H9 (cell line): ENCODE results near the gene UNC45A. TPM values are rescaled to one million over a fixed set of nuclear protein-coding genes. Genes with fewer than 3 reads are reported as not detected.

Source experiments
- DNase-seq: peaks from one replicate; pipeline ENCODE4 v3.0.0-alpha.2; 2017
- H2AFZ ChIP-seq: one replicate; pipeline ENCODE4 v1.6.1; 2013; ENCODE audit warnings: mild to moderate bottlenecking, low read length, control low read depth, moderate library complexity
- H2AK5ac ChIP-seq: 2 replicates; pipeline ENCODE4 v1.6.1; 2013; ENCODE audit warnings: low read length, control low read depth, mixed read lengths; ENCODE audit not compliant: insufficient read length
- H2BK120ac ChIP-seq: one replicate; pipeline ENCODE4 v1.6.1; 2013; ENCODE audit warnings: low read depth, mild to moderate bottlenecking, low read length, control low read depth, inconsistent platforms; ENCODE audit not compliant: poor library complexity, severe bottlenecking
- H2BK12ac ChIP-seq: 2 replicates; pipeline ENCODE4 v1.6.1; 2013; ENCODE audit warnings: low read length, control low read depth, mixed read lengths, low read depth; ENCODE audit not compliant: insufficient read length
- H2BK15ac ChIP-seq: 2 replicates; pipeline ENCODE4 v1.6.1; 2013; ENCODE audit warnings: low read depth, low read length, control low read depth
- H2BK20ac ChIP-seq: one replicate; pipeline ENCODE4 v1.6.1; 2013; ENCODE audit warnings: low read depth, mild to moderate bottlenecking, low read length, control low read depth, inconsistent platforms; ENCODE audit not compliant: poor library complexity, severe bottlenecking
- H2BK5ac ChIP-seq: 2 replicates; pipeline ENCODE4 v1.6.1; 2013; ENCODE audit warnings: low read length, control low read depth, mixed read lengths; ENCODE audit not compliant: insufficient read length
- H3K14ac ChIP-seq: 2 replicates; pipeline ENCODE4 v1.6.1; 2013; ENCODE audit warnings: low read length, control low read depth; ENCODE audit not compliant: insufficient read depth
- H3K18ac ChIP-seq: 2 replicates; pipeline ENCODE4 v1.6.1; 2013; ENCODE audit warnings: low read depth, mild to moderate bottlenecking, mixed read lengths, low read length, control low read depth; ENCODE audit not compliant: insufficient read length
- H3K23ac ChIP-seq: 2 replicates; pipeline ENCODE4 v1.6.1; 2013; ENCODE audit warnings: low read length, control low read depth, mixed read lengths, low read depth; ENCODE audit not compliant: insufficient read length
- H3K23me2 ChIP-seq: 2 replicates; pipeline ENCODE4 v1.6.1; 2013; ENCODE audit warnings: low read depth, mild to moderate bottlenecking, mixed read lengths, low read length, control low read depth; ENCODE audit not compliant: insufficient read length, poor library complexity, severe bottlenecking
- H3K27ac ChIP-seq: 2 replicates; pipeline ENCODE4 v1.5.1; 2013; ENCODE audit warnings: low read length, control low read depth, mixed read lengths, low read depth; ENCODE audit not compliant: insufficient read length
- H3K27me3 ChIP-seq: 2 replicates; pipeline ENCODE4 v1.6.1; 2013; ENCODE audit warnings: low read length, control low read depth, inconsistent platforms; ENCODE audit not compliant: insufficient read depth
- H3K4ac ChIP-seq: 2 replicates; pipeline ENCODE4 v1.6.1; 2013; ENCODE audit warnings: low read depth, mild to moderate bottlenecking, control low read depth, inconsistent platforms, low read length, moderate library complexity
- H3K4me1 ChIP-seq: 2 replicates; pipeline ENCODE4 v1.6.1; 2013; ENCODE audit warnings: low read length, control low read depth, inconsistent platforms; ENCODE audit not compliant: insufficient read depth
- H3K4me2 ChIP-seq: 2 replicates; pipeline ENCODE4 v1.6.1; 2013; ENCODE audit warnings: low read length, control low read depth, mixed read lengths; ENCODE audit not compliant: insufficient read length, insufficient read depth
- H3K56ac ChIP-seq: 2 replicates; pipeline ENCODE4 v1.6.1; 2013; ENCODE audit warnings: low read depth, mild to moderate bottlenecking, mixed read lengths, low read length, control low read depth; ENCODE audit not compliant: insufficient read length
- H3K79me1 ChIP-seq: 2 replicates; pipeline ENCODE4 v1.6.1; 2013; ENCODE audit warnings: low read depth, mild to moderate bottlenecking, moderate library complexity, low read length, control low read depth, inconsistent platforms; ENCODE audit not compliant: insufficient read depth, poor library complexity, severe bottlenecking
- H3K79me2 ChIP-seq: 2 replicates; pipeline ENCODE4 v1.6.1; 2013; ENCODE audit warnings: low read length, control low read depth, inconsistent platforms; ENCODE audit not compliant: insufficient read depth
- H3K9ac ChIP-seq: 2 replicates; pipeline ENCODE4 v1.6.1; 2013; ENCODE audit warnings: low read length, control low read depth, mixed read lengths; ENCODE audit not compliant: insufficient read length; ENCODE audit errors: extremely low read depth
- H3K9me3 ChIP-seq: one replicate; pipeline ENCODE4 v1.6.1; 2013; ENCODE audit warnings: low read depth, low read length, inconsistent platforms; ENCODE audit not compliant: control insufficient read depth
- H3T11ph ChIP-seq: one replicate; pipeline ENCODE4 v1.6.1; 2013; ENCODE audit warnings: mild to moderate bottlenecking, low read length, control low read depth, inconsistent platforms
- H4K20me1 ChIP-seq: one replicate; pipeline ENCODE4 v1.6.1; 2013; ENCODE audit not compliant: control insufficient read depth, insufficient read length, insufficient read depth
- H4K5ac ChIP-seq: 2 replicates; pipeline ENCODE4 v1.6.1; 2013; ENCODE audit warnings: low read depth, mild to moderate bottlenecking, mixed read lengths, low read length, control low read depth; ENCODE audit not compliant: insufficient read length
- H4K8ac ChIP-seq: replicated peaks from 2 replicates; pipeline ENCODE4 v1.6.1; 2013; ENCODE audit warnings: low read length, control low read depth, mixed read lengths, low read depth; ENCODE audit not compliant: insufficient read length
- H4K91ac ChIP-seq: 2 replicates; pipeline ENCODE4 v1.6.1; 2013; ENCODE audit warnings: low read depth, mild to moderate bottlenecking, moderate library complexity, mixed read lengths, low read length, control low read depth; ENCODE audit not compliant: insufficient read length
- H3K27ac Mint-ChIP-seq, 3 experiments: 2 replicates in 2 of 3; 3 replicates in 1 of 3; pipeline ENCODE4 v1.8.0; 2020 to 2021; ENCODE audit warnings: mixed read lengths in 3 of 3, mild to moderate bottlenecking in 1 of 3, moderate library complexity in 1 of 3
- H3K27me3 Mint-ChIP-seq: 2 replicates; pipeline ENCODE4 v1.8.0; 2021; ENCODE audit warnings: low read depth, mild to moderate bottlenecking, moderate library complexity, mixed read lengths
- H3K36me3 Mint-ChIP-seq, 3 experiments: 2 replicates in 2 of 3; 3 replicates in 1 of 3; pipeline ENCODE4 v1.8.0; 2020 to 2021; ENCODE audit warnings: low read depth in 3 of 3, mixed read lengths in 3 of 3; ENCODE audit not compliant: insufficient read depth in 1 of 3
- H3K4me1 Mint-ChIP-seq, 2 experiments: 2 replicates each; pipeline ENCODE4 v1.8.0; 2020; ENCODE audit warnings: mixed read lengths in 2 of 2
- H3K4me3 Mint-ChIP-seq, 2 experiments: 2 replicates in 1 of 2; 3 replicates in 1 of 2; pipeline ENCODE4 v1.8.0; 2020 to 2021; ENCODE audit warnings: mild to moderate bottlenecking in 2 of 2, mixed read lengths in 2 of 2, moderate library complexity in 1 of 2
- H3K9me3 Mint-ChIP-seq, 2 experiments: 2 replicates in 1 of 2; 3 replicates in 1 of 2; pipeline ENCODE4 v1.8.0; 2020; ENCODE audit warnings: mild to moderate bottlenecking in 2 of 2, mixed read lengths in 2 of 2, moderate library complexity in 1 of 2
- CTCF ChIP-seq: fragments of 200-600 bp; sonication (generic); conservative IDR thresholded peaks from 3 replicates; pipeline ENCODE4 v1.8.0; 2021; ENCODE audit warnings: antibody characterized with exemption, mild to moderate bottlenecking
- WGBS: extraction: QIAGEN DNeasy Blood & Tissue Kit; methylation state at CpG from one replicate; pipeline ENCODE4 v1.1.7; 2013; ENCODE audit warnings: missing lambda C conversion rate, low lambda C conversion rate, mixed read lengths; ENCODE audit not compliant: insufficient read length; ENCODE audit errors: extremely low coverage; 5-methylcytosine and 5-hydroxymethylcytosine counted together
- total RNA-seq: library from RNA; stranded (reverse); gene quantifications from 2 replicates; pipeline ENCODE4 v1.2.1, GENCODE V29; 2021

The UNC45A gene
- total RNA-seq, 1 experiment from 2014 or later, result 84.6 TPM

- no peak overlapping the region for H4K91ac ChIP-seq
Measured at GRCh38 chr15:90893175-90894090, 41.7 kb upstream of the UNC45A start.

More at GRCh38 chr15:90893175-90894090, 41.7 kb upstream of the UNC45A start:
- Histone ChIP-seq H3T11ph (no peak overlapping the region), H3K9me3 (no peaks in the 10 kb centered on the region), H3K4ac (no peak overlapping the region), H3K23me2 (no peaks in the 10 kb centered on the region), H2AFZ (no peak overlapping the region), H3K79me2 (no peaks in the 10 kb centered on the region), H2BK120ac (no peak overlapping the region), H4K8ac (no peak overlapping the region), H3K14ac (no peak overlapping the region), H3K23ac (no peak overlapping the region), H2BK5ac (no peak overlapping the region), H2BK20ac (no peak overlapping the region), H3K56ac (no peak overlapping the region), H3K79me1 (no peaks in the 10 kb centered on the region), H3K18ac (no peak overlapping the region), H4K5ac (no peak overlapping the region), H3K27ac (no peak overlapping the region), H4K20me1 (no peaks in the 10 kb centered on the region), H3K9ac (no peak overlapping the region), H2BK15ac (no peak overlapping the region), H2AK5ac (no peak overlapping the region), H3K4me1 (no peaks in the 10 kb centered on the region; the same call in 1 of the 2 replicates), H3K4me2 (no peak overlapping the region), H3K27me3 (no peaks in the 10 kb centered on the region), H2BK12ac (no peak overlapping the region)
- H3K36me3 Mint-ChIP-seq, result peaks cover 4 to 10% (median 9%) of the 10 kb centered on the region in 3 experiments; a peak in 6 of 7 replicates
- DNase-seq, result no peak
- peak; percentile 18; the same call in 1 of the 3 replicates for TF ChIP-seq CTCF
- peaks cover 3 to 8% of the 10 kb centered on the region in 2 experiments; a peak in 3 of 4 replicates for H3K4me1 Mint-ChIP-seq
- H3K9me3 Mint-ChIP-seq, result no peaks in the 10 kb centered on the region; a peak in 1 of 5 replicates
- H3K27me3 Mint-ChIP-seq, result no peaks in the 10 kb centered on the region; the same call in 1 of the 2 replicates
- H3K27ac Mint-ChIP-seq, result no peak overlapping the region; a peak in 1 of 7 replicates
- H3K4me3 Mint-ChIP-seq, result no peak overlapping the region
- WGBS, result no CpG with 5 or more reads among the region's 33 CpGs
